Endothelial cell (in vitro differentiated cells): ENCODE measurements around the gene ACYP1. TPM values are rescaled to one million over a fixed set of nuclear protein-coding genes. Genes with fewer than 3 reads are reported as not detected.

ENCODE experiments used
- DNase-seq: peaks from one replicate; pipeline ENCODE4 v3.0.0; 2021; ENCODE audit warnings: low spot score
- H3K27ac Mint-ChIP-seq: one replicate; pipeline ENCODE4 v1.8.0; 2021; ENCODE audit warnings: mixed read lengths, inconsistent platforms; ENCODE audit not compliant: unreplicated experiment
- H3K27me3 Mint-ChIP-seq: one replicate; pipeline ENCODE4 v1.8.0; 2021; ENCODE audit warnings: mild to moderate bottlenecking, moderate library complexity, mixed read lengths, inconsistent platforms; ENCODE audit not compliant: unreplicated experiment
- H3K36me3 Mint-ChIP-seq: one replicate; pipeline ENCODE4 v1.8.0; 2021; ENCODE audit warnings: mild to moderate bottlenecking, low read depth, mixed read lengths, inconsistent platforms; ENCODE audit not compliant: unreplicated experiment
- H3K4me1 Mint-ChIP-seq: one replicate; pipeline ENCODE4 v1.8.0; 2021; ENCODE audit warnings: mild to moderate bottlenecking, mixed read lengths, inconsistent platforms; ENCODE audit not compliant: unreplicated experiment
- H3K4me3 Mint-ChIP-seq: one replicate; pipeline ENCODE4 v1.8.0; 2021; ENCODE audit warnings: mild to moderate bottlenecking, mixed read lengths, inconsistent platforms; ENCODE audit not compliant: unreplicated experiment
- H3K9me3 Mint-ChIP-seq: one replicate; pipeline ENCODE4 v1.8.0; 2021; ENCODE audit warnings: mixed read lengths, inconsistent platforms; ENCODE audit not compliant: unreplicated experiment
- CTCF ChIP-seq: fragments of 200-600 bp; sonication (generic); IDR thresholded peaks from one replicate; pipeline ENCODE4 v1.5.0; 2021; ENCODE audit warnings: antibody characterized with exemption; ENCODE audit not compliant: unreplicated experiment
- total RNA-seq: library from RNA; stranded (reverse); fragmentation: NEBNext Ultra II Directional; extraction: Animal tissue kit (Norgen Biotek cat#: 25700); gene quantifications from one replicate; pipeline ENCODE4 v1.2.1, GENCODE V29; 2021; ENCODE audit not compliant: unreplicated experiment

The ACYP1 gene
- total RNA-seq, 1 donor from 2014 or later = 5.8 TPM

- no peaks in the 10 kb centered on the region for H3K9me3 Mint-ChIP-seq
- no peak overlapping the region for H3K27ac Mint-ChIP-seq
- no peaks in the 10 kb centered on the region for H3K27me3 Mint-ChIP-seq
- no peaks in the 10 kb centered on the region for H3K4me1 Mint-ChIP-seq
- no peak for DNase-seq
- peaks cover 10% of the 10 kb centered on the region for H3K36me3 Mint-ChIP-seq
- no peak for TF ChIP-seq CTCF
- H3K4me3 Mint-ChIP-seq = no peak overlapping the region
Observed at GRCh38 chr14:75023108-75023507, 40.7 kb downstream of the ACYP1 start.

GRCh38 chr14:75022655-75023054 is 41.2 kb downstream of the ACYP1 start:
- Mint-ChIP-seq H3K27me3 (no peaks in the 10 kb centered on the region), H3K4me3 (no peak overlapping the region)

GRCh38 chr14:75018694-75019093 is 45.1 kb downstream of the ACYP1 start:
- Mint-ChIP-seq H3K36me3 (peaks cover 19% of the 10 kb centered on the region), H3K27ac (no peak overlapping the region), H3K9me3 (no peaks in the 10 kb centered on the region), H3K27me3 (no peaks in the 10 kb centered on the region), H3K4me1 (peaks cover 6% of the 10 kb centered on the region), H3K4me3 (no peak overlapping the region)
- no peak for TF ChIP-seq CTCF
- no peak for DNase-seq

More at GRCh38 chr14:75022655-75023054, 41.2 kb downstream of the ACYP1 start:
- DNase-seq = peak; percentile 26
- TF ChIP-seq CTCF = peak; percentile 53
- H3K27ac Mint-ChIP-seq = no peak overlapping the region
- no peaks in the 10 kb centered on the region for H3K9me3 Mint-ChIP-seq
- H3K36me3 Mint-ChIP-seq = peaks cover 10% of the 10 kb centered on the region
- no peaks in the 10 kb centered on the region for H3K4me1 Mint-ChIP-seq

- H3K9me3 Mint-ChIP-seq = no peaks in the 10 kb centered on the region
- H3K27me3 Mint-ChIP-seq = no peaks in the 10 kb centered on the region
- no peak overlapping the region for H3K27ac Mint-ChIP-seq
- TF ChIP-seq CTCF = no peak
- no peak for DNase-seq
- H3K36me3 Mint-ChIP-seq = peaks cover 15% of the 10 kb centered on the region
- peaks cover 8% of the 10 kb centered on the region for H3K4me1 Mint-ChIP-seq
- no peak overlapping the region for H3K4me3 Mint-ChIP-seq
Observed at GRCh38 chr14:75016815-75017214, 47.0 kb downstream of the ACYP1 start.

- Mint-ChIP-seq H3K9me3 (no peaks in the 10 kb centered on the region), H3K27ac (no peak overlapping the region), H3K36me3 (peaks cover 15% of the 10 kb centered on the region), H3K27me3 (no peaks in the 10 kb centered on the region), H3K4me1 (peaks cover 8% of the 10 kb centered on the region), H3K4me3 (no peak overlapping the region)
- TF ChIP-seq CTCF = no peak
- DNase-seq = no peak
Observed at GRCh38 chr14:75015496-75015895, 48.3 kb downstream of the ACYP1 start.
